Ishikawa (cell line): ENCODE results near the gene DESI1.

ENCODE experiments used
- CEBPB ChIP-seq: IDR thresholded peaks from 2 replicates; pipeline ENCODE4 v1.6.1; 2012
- EP300 ChIP-seq: IDR thresholded peaks from 2 replicates; pipeline ENCODE4 v1.6.1; 2012; ENCODE audit warnings: borderline replicate concordance
- RAD21 ChIP-seq: IDR thresholded peaks from 2 replicates; pipeline ENCODE4 v1.6.1; 2012; ENCODE audit warnings: low read depth
- TAF1 ChIP-seq: IDR thresholded peaks from 2 replicates; pipeline ENCODE4 v1.6.1; 2012; ENCODE audit warnings: low read depth, mild to moderate bottlenecking
- TCF12 ChIP-seq: IDR thresholded peaks from 2 replicates; pipeline ENCODE4 v1.6.1; 2012; ENCODE audit warnings: low read depth
- TEAD4 ChIP-seq: IDR thresholded peaks from 2 replicates; pipeline ENCODE4 v1.6.1; 2012

DNA sequence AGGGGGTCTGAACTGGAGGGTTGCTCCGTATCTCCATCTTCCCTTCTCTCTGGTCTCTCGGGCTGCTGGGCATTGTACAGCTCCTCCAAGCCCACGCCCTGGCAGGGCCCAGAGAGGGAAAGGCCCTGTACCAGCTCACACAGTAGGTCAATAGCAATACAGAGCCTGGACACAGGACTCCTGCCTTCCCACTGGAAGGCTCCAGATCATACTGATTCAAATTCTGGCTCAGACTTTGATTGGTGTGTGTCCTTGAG is 53.4 kb downstream of the DESI1 start:
- no peak for TF ChIP-seq CEBPB
- no peak for TF ChIP-seq TCF12
- no peak for TF ChIP-seq TAF1
- TF ChIP-seq EP300: no peak
- no peak for TF ChIP-seq TEAD4
- no peak for TF ChIP-seq RAD21
